CD4-positive, alpha-beta T cell treated with Interleukin-6 for 4 hours (primary cell): ENCODE data around the gene TMEM88.

Experiments
- DNase-seq: peaks from one replicate; pipeline ENCODE4 v3.0.0-alpha.2; 2020; ENCODE audit warnings: mixed read lengths

TMEM88 gene

DNA sequence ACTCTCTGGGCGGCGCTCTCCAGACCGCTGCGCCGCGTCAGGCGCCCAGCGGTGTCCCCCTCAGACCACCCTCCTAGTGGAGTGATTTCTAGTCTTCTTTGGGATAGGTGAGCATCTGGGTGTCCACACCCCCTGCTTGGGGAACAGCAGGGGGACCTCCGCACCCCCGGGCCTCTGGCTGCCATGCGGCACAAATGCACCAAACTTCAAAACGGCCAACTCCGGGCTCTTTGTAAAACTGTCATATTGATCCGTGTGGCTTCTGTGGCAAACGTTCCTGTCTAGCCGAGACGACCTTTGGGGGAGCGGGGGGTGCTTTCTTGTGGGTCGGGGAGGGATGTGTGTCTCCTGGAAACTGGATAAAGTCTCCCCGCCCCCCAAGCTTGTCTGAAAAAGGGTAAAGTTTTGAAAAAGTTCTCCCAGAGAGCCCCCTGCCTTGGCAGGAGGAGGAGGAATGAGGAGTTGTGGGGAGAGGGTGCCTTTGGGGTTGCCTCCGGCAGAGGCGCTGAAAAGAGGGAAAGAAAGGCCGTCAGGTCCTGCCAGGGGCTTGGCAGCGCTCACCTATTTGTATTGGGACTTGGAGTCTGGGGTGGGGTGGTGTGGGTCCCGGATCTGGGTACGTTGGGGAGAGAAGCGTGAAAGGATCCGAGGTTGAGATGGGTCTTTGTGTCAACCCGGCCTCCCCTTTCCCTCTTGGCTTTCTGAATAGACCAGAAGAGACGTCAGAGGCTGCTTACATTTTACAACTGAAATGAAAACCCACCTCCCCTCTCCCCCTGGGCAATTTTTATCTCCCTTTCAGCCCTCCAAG, 31.6 kb downstream of the TMEM88 start:
- peak; percentile 76 for DNase-seq

DNA sequence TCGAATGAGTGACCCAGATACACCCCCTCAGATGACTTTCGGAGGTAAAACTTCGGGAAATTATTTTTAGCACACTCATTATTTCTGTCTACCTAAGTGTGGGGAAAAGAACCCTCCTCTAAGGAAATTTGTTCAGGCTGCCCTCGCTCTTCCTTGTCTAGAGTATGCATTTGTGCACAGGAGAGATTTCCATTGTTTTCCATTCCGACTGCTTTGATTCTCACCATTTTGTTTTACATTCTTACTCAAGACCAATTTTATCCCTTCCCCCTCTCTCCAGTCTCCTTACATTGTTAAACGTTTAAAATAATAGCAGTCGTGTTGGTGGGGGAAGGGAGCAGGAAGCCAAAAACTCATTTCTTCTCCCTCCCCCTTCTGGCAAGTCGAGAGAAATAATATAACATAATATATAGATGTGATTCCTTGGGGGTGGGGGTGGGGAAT, 32.2 kb downstream of the TMEM88 start:
- no peak for DNase-seq

DNA sequence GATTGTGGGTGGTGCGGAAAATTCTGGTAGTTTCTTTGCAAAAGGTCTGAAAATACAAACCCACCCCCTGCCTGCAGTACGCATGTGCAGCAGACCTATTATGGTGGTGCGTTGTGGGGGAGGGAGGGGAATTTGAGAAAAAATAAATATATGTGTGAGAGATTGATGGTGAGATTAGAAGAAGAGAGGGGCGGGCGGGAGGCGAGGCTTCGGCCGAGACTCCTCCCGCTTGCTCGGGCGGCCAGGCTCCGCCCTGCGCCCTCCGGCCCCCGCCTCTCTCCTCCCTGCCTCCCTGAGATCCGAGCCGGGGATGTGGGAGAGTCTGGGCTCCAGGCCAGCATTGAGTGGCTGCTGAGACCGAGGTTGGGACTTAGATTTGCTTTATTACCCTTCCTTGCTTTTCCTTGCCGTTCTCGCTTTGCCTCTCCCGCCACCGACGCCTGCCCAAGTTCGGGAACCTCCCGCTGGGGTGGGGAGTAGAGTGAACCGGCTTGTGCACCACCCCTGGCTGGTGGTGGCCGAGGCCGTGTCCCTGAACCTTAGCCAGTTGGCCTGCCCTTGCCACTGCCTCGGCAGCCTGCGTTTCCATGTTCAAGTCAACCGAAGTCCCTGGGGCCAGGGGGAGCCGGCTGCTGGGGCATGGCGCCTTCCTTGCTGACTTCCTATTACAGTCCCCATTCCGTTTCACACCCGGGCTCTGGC, 32.8 kb downstream of the TMEM88 start:
- peak; percentile 95 for DNase-seq

DNA sequence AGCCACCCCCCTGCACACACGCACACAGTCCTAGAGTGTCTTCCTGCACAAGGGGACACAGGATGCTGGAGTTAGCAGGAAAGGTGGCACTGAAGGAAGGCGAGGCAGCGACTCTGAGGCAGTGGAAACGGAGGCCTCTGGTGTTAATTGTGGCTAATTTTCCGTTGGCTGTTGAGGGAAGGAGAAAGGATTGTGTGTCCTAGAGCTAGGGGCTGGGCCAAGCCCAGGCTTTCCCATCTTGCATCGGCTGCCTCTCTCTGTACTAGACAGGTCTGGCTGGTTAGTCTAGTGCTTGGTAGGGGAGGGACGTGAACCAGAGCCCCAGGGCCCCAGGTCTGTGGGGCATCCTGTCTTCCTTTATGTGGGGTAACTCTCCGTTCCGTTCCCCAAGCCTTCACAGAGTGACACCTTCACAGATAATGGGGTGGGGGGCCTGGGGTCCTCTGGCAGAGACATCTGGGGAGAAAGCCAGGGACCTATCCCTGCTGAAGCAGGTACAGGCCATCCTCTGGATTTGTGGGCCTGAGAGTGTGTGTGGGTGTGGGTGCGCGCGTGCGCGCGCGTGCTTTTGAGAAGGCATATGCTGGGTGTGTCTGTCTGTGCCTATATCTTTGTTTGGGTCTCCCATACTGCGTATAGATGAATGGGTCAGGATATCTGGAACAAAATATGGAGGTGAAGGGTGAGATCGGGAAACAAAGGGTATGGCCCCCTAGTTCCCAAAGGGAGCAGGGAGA, 33.5 kb downstream of the TMEM88 start, which contains the start of gene CHD3:
TSS of gene CHD3 (plus strand) at position 606 of the 737 bp plus-strand sequence. CDS start 212 bp downstream, outside the sequence.
- peak; percentile 59 for DNase-seq

DNA sequence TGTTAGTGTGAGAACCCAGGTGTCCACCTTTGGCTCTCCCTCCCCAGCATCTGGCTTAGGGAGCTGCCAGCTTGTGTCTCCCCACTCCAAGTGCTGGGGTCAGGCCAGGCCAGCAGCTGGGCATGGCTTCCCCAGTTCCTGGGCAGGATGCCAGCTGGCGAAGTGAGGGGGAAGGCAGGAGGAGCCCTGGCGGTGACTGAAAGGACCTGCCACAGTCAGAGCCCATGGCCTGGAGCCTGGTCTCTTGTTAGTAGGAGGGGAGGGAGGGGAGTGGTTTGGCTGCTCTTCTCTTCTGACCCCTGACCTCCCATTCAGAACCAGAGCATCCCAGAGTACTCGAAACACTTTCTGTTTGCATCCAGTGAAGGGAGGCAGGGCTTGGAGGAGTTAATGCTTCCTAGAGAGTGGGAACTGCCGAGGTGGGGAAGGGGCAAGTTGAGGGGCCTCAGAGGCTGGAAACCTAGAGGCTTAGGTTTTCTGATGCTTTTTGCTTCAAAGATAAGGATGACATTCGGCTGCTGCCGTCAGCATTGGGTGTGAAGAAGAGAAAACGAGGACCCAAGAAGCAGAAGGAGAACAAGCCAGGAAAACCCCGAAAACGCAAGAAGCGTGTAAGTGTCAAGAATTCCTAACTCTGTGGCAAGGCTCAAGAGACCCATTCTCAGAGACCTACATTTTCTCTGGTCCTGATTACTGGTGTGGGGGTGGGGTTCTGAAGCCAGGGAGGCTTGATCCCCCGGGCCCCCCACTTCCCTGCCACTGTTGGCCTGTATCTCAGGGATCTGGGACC, 34.5 kb downstream of the TMEM88 start:
- DNase-seq = peak; percentile 58

DNA sequence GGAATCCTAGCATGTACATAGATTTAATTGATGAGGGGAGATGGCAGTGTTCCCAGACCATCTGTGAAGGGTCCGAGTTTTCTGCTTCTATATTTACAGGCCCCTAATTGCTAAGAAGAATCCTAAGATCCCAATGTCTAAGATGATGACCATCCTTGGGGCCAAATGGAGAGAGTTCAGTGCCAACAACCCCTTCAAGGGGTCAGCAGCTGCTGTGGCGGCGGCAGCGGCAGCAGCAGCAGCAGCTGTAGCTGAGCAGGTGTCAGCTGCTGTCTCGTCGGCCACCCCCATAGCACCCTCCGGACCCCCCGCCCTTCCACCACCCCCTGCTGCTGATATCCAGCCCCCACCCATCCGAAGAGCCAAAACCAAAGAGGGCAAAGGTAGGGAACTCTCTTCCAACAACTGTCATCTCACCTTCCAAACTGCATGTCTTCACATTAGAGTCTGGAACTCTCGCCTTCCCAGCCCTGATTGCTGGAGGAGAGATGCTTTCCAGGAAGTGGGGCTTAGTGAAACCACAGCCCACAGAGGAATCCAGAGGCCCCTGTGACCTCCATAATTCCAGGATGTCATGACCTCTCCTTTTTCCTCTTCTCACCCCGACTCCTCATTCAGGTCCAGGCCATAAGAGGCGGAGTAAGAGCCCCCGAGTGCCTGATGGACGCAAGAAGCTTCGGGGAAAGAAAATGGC, 38.5 kb downstream of the TMEM88 start:
- no peak for DNase-seq

DNA sequence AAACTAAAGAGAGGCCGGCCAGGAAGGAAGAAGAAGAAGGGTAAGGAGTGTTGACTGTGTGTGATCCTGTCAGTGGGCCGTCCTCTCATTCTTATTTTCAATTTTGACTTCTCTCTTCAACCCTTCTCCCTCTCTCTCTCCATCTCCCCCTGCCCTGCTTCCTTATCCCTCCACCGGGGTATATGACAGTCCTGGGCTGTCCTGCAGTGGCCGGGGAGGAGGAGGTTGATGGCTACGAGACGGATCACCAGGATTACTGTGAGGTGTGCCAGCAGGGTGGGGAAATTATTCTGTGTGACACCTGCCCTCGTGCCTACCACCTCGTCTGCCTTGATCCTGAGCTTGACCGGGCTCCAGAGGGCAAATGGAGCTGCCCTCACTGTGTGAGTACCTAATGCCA, 39.4 kb downstream of the TMEM88 start:
- DNase-seq = no peak

DNA sequence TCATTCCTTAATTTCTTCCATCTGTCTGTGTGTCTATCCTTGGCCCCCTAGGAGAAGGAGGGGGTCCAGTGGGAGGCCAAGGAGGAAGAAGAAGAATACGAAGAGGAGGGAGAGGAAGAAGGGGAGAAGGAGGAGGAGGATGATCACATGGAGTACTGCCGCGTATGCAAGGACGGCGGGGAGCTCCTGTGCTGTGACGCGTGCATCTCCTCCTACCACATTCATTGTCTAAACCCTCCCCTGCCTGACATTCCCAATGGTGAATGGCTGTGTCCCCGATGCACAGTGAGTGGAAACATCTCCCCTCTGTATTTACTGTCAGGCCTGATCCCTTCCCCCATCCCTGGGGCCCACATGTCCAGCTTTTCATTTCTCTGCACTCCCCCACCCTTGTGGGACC, 40.0 kb downstream of the TMEM88 start:
- no peak for DNase-seq

DNA sequence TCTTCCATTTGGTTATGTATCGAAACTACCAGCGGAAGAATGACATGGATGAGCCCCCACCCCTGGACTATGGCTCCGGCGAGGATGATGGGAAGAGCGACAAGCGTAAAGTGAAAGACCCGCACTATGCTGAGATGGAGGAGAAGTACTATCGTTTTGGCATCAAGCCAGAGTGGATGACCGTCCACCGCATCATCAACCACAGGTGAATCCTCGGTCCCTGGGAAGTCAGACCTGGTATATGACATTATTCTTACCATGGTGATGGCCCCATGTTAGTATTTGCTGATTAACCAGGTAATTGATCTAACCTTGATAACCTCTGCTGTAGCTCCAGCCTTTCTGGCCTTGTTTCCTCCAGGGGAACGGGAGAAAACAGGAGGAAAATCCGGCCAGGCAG, 42.2 kb downstream of the TMEM88 start:
- DNase-seq = no peak

DNA sequence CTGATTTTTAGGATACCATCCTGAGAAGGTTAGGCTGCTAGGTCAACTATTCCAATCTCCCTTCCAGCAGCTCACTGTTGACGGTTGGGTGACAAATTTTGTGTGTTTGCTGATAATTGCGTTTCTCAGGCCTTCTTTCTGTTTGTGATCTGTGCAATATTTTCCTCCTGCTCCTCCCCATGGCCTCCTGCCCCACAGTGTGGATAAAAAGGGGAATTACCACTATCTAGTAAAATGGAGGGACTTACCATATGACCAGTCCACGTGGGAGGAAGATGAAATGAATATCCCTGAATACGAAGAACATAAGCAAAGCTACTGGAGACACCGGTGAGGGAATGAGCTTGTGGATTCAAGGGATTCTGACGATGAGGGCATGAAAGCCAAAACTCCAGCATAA, 42.9 kb downstream of the TMEM88 start:
- DNase-seq = peak; percentile 17

DNA sequence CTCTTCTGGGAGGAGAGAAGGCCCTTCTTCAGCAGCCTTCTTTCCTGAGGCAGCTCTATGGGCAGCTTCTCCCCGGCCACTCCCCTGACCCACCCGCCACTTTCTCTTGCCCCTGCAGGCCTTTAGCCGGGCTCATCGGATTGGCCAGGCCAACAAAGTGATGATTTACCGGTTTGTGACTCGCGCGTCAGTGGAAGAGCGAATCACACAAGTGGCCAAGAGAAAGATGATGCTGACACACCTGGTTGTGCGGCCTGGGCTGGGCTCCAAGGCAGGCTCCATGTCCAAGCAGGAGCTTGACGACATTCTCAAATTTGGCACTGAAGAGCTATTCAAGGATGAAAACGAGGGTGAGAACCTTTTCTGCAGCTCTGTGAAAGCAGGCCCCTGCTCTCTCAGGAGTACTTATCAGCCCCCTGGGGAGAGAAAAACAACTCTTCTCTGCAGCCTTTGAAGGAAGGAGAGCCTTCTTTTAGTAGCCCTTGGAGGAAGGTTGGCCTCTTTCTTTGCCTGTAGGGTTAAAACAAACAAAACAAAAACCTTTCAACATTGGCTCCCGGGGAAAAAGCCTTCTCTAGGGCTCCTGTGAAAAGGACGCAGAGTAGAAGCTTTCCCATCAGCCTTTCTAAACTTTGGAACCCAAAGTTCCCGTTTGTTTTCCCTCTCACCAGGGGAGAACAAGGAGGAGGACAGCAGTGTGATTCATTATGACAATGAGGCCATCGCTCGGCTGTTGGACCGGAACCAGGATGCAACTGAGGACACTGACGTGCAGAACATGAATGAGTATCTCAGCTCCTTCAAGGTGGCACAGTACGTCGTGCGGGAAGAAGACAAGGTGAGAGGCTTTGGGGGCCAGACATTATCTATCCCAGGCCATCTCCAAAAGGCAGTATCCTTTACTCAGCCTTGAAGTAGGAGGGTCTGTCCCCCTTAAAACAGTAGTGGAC, 48.6 kb downstream of the TMEM88 start:
- no peak for DNase-seq
